ENCODE data around the gene MAST4. TPM values are rescaled to one million over a fixed set of nuclear protein-coding genes. Genes with fewer than 3 reads are reported as not detected.

Gene MAST4
- total RNA-seq, 2 donors from 2014 or later = 9.5 to 20.8 TPM

DNA sequence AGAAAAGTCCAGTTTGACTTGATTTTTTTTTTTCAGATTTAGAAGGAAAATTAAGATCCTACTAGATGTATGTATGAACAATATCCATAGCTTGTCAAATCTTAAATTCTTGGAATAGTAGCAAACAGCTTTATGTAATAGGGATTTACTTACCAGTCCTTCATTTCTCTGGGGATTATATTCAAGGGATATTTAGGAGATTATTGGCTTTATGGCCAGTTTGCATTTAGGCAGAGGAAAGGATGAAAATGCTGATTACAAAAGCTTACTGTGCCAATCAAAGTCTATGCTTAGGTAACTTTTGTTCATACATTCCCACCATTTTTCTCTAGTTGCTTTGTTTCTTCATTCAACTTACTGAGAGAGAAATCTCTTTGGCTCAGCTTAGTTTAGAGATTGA, 47.9 kb downstream of the MAST4 start:
- Histone ChIP-seq H3K36me3 (no peaks in the 10 kb centered on the region), H3K4me3 (no peak overlapping the region), H3K27ac (no peak overlapping the region), H3K9ac (ENCODE audit: low read depth in 2 of 2, low read length in 2 of 2) (no peak overlapping the region), H3K27me3 (no peaks in the 10 kb centered on the region), H3K9me3 (no peaks in the 10 kb centered on the region), H3K4me1 (no peaks in the 10 kb centered on the region)
- no peak for TF ChIP-seq CTCF (IDR thresholded peaks at IDR 0.05)
- DNase-seq = no peak
- intact Hi-C loops (cut with DNase I) = no loop called here

DNA sequence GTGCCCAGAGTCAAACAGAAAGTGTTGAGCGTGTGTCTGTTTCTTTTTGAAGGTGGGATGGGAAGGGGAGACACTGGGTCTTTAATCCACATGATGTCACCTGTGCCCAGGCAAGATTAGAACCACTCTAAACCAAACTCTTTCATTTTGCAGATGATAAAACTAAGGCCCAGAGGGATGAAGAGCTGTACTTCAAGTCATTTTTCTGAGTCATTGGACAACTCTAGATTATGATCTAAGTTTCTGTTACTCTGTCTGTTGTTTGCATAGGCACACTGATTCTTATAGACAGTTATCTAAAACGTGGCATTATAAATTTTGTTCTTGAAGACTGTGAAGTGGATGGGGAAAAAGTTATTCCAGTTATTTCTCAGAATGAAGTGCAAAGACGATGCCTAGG, 48.8 kb downstream of the MAST4 start:
- no peak for TF ChIP-seq CTCF (IDR thresholded peaks at IDR 0.05)

GRCh38 chr5:66646570-66646969, 50.4 kb downstream of the MAST4 start:
- H3K4me1 ChIP-seq = no peaks in the 10 kb centered on the region
- no peaks in the 10 kb centered on the region for H3K9me3 ChIP-seq
- TF ChIP-seq CTCF (IDR thresholded peaks at IDR 0.05) = no peak
- intact Hi-C loops (cut with DNase I) = no loop called here
- no peaks in the 10 kb centered on the region for H3K27me3 ChIP-seq
- no peak overlapping the region for H3K9ac ChIP-seq (ENCODE audit: low read depth in 2 of 2, low read length in 2 of 2)
- no peaks in the 10 kb centered on the region for H3K36me3 ChIP-seq
- H3K27ac ChIP-seq = no peak overlapping the region
- no peak overlapping the region for H3K4me3 ChIP-seq
- DNase-seq = no peak

More for the DNA sequence above, 48.8 kb downstream of the MAST4 start:
- no peaks in the 10 kb centered on the region for H3K9me3 ChIP-seq
- intact Hi-C loops (cut with DNase I) = no loop called here
- DNase-seq = no peak
- H3K36me3 ChIP-seq = no peaks in the 10 kb centered on the region
- no peak overlapping the region for H3K4me3 ChIP-seq
- H3K27ac ChIP-seq = no peak overlapping the region
- no peaks in the 10 kb centered on the region for H3K4me1 ChIP-seq
- H3K9ac ChIP-seq (ENCODE audit: low read depth in 2 of 2, low read length in 2 of 2) = no peak overlapping the region
- no peaks in the 10 kb centered on the region for H3K27me3 ChIP-seq

DNA sequence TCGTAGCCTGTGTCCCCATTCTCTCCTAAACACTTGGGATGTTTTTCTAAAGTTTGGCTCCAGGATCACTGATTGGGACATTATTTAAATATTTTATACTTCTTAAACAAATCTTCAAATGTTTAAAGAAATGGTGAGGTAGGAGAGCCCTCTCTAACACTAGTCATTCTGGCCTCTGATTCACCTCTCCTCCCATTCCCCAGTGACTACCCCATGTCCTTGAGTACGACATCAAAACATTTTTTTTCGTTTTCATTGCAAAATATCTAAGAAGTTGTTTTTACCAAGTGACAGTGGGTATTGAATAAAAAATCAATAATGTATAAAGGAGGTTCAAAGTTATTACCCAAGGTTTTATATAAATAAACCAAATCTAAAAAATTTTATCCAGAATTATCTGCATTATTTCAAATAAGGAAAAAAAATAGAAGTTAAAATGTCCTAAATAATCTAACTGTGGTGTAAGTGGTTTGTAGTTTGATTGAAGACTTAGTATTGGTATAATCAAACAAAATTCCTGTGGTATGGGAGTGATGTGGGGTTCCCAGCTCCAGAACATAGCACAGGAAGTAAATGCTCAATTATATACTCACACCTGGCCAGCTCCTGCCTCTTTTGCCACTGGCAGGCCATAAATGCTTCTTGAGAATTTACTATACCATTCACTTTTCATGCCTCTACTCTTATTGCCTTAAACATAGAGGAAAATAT, 51.1 kb downstream of the MAST4 start:
- Histone ChIP-seq H3K36me3 (no peaks in the 10 kb centered on the region), H3K9ac (ENCODE audit: low read depth in 2 of 2, low read length in 2 of 2) (no peak overlapping the region), H3K4me3 (no peak overlapping the region), H3K27me3 (no peaks in the 10 kb centered on the region), H3K9me3 (no peaks in the 10 kb centered on the region), H3K4me1 (no peaks in the 10 kb centered on the region), H3K27ac (no peak overlapping the region)
- no peak for TF ChIP-seq CTCF (IDR thresholded peaks at IDR 0.05)
- DNase-seq = no peak
- intact Hi-C loops (cut with DNase I) = no loop called here

GRCh38 chr5:66652818-66653217, 56.6 kb downstream of the MAST4 start:
- Histone ChIP-seq H3K27me3 (no peaks in the 10 kb centered on the region), H3K9ac (ENCODE audit: low read depth in 2 of 2, low read length in 2 of 2) (no peak overlapping the region), H3K9me3 (no peaks in the 10 kb centered on the region), H3K36me3 (no peaks in the 10 kb centered on the region), H3K27ac (no peak overlapping the region), H3K4me1 (no peaks in the 10 kb centered on the region), H3K4me3 (no peak overlapping the region)
- intact Hi-C loops (cut with DNase I) = no loop called here
- no peak for TF ChIP-seq CTCF (IDR thresholded peaks at IDR 0.05)
- no peak for DNase-seq
